ENCODE measurements around the gene ATP13A3.

ATP13A3 gene

GRCh38 chr3:194425399-194425798 is 61.4 kb downstream of the ATP13A3 start:
- H3K4me2 ChIP-seq (ENCODE audit: low read length), result no peak overlapping the region
- no peaks in the 10 kb centered on the region; the same call in 1 of the 2 replicates for H3F3A ChIP-seq (ENCODE audit: insufficient read depth, low read length)
- H3K9me2 ChIP-seq (ENCODE audit: low read depth, low read length), result no peaks in the 10 kb centered on the region
- no peaks in the 10 kb centered on the region for H3K4me1 ChIP-seq (ENCODE audit: insufficient read depth, low read length, severe bottlenecking)
- TF ChIP-seq EZH2 (IDR thresholded peaks at IDR 0.05; ENCODE audit: borderline replicate concordance, low read length) (no peak), CTCF (IDR thresholded peaks at IDR 0.05; ENCODE audit: low read length) (no peak)
- H3K4me3 ChIP-seq (ENCODE audit: low read depth, low read length, poor library complexity, severe bottlenecking), result no peak overlapping the region
- H3K27ac ChIP-seq (ENCODE audit: low read depth, low read length, poor library complexity, severe bottlenecking), result no peak overlapping the region
- no peak overlapping the region for H3K9ac ChIP-seq (ENCODE audit: low read length)
- no peaks in the 10 kb centered on the region for H4K20me1 ChIP-seq (ENCODE audit: insufficient read depth, low read length)
- H2AFZ ChIP-seq (ENCODE audit: low read length), result no peak overlapping the region
- H3K27me3 ChIP-seq (ENCODE audit: insufficient read depth, low read length), result no peaks in the 10 kb centered on the region
- peaks cover 79% of the 10 kb centered on the region for H3K36me3 ChIP-seq (ENCODE audit: insufficient read depth, low read length)
- no peaks in the 10 kb centered on the region for H3K9me3 ChIP-seq (ENCODE audit: low read length)
- no peaks in the 10 kb centered on the region for H3K79me2 ChIP-seq (ENCODE audit: insufficient read depth, low read length)

GRCh38 chr3:194424953-194425352 is 61.8 kb downstream of the ATP13A3 start:
- no peaks in the 10 kb centered on the region for H4K20me1 ChIP-seq (ENCODE audit: insufficient read depth, low read length)
- no peak overlapping the region for H3K9ac ChIP-seq (ENCODE audit: low read length)
- no peaks in the 10 kb centered on the region for H3K9me2 ChIP-seq (ENCODE audit: low read depth, low read length)
- H3K9me3 ChIP-seq (ENCODE audit: low read length), result no peaks in the 10 kb centered on the region
- H3K4me1 ChIP-seq (ENCODE audit: insufficient read depth, low read length, severe bottlenecking), result no peaks in the 10 kb centered on the region
- H3F3A ChIP-seq (ENCODE audit: insufficient read depth, low read length), result no peaks in the 10 kb centered on the region; the same call in 1 of the 2 replicates
- no peaks in the 10 kb centered on the region for H3K27me3 ChIP-seq (ENCODE audit: insufficient read depth, low read length)
- peaks cover 80% of the 10 kb centered on the region for H3K36me3 ChIP-seq (ENCODE audit: insufficient read depth, low read length)
- H3K79me2 ChIP-seq (ENCODE audit: insufficient read depth, low read length), result no peaks in the 10 kb centered on the region
- TF ChIP-seq EZH2 (IDR thresholded peaks at IDR 0.05; ENCODE audit: borderline replicate concordance, low read length) (no peak), CTCF (IDR thresholded peaks at IDR 0.05; ENCODE audit: low read length) (no peak)
- no peak overlapping the region for H3K4me2 ChIP-seq (ENCODE audit: low read length)
- no peak overlapping the region for H2AFZ ChIP-seq (ENCODE audit: low read length)
- no peak overlapping the region for H3K27ac ChIP-seq (ENCODE audit: low read depth, low read length, poor library complexity, severe bottlenecking)
- no peak overlapping the region for H3K4me3 ChIP-seq (ENCODE audit: low read depth, low read length, poor library complexity, severe bottlenecking)

- no peaks in the 10 kb centered on the region for H3K79me2 ChIP-seq (ENCODE audit: insufficient read depth, low read length)
- H3K4me3 ChIP-seq (ENCODE audit: low read depth, low read length, poor library complexity, severe bottlenecking), result no peak overlapping the region
- H2AFZ ChIP-seq (ENCODE audit: low read length), result no peak overlapping the region
- no peak overlapping the region for H3K4me2 ChIP-seq (ENCODE audit: low read length)
- H3K27me3 ChIP-seq (ENCODE audit: insufficient read depth, low read length), result no peaks in the 10 kb centered on the region
- no peaks in the 10 kb centered on the region for H4K20me1 ChIP-seq (ENCODE audit: insufficient read depth, low read length)
- no peaks in the 10 kb centered on the region for H3K4me1 ChIP-seq (ENCODE audit: insufficient read depth, low read length, severe bottlenecking)
- no peak; the same call in 1 of the 2 replicates for TF ChIP-seq CTCF (IDR thresholded peaks at IDR 0.05; ENCODE audit: low read length)
- no peak for TF ChIP-seq EZH2 (IDR thresholded peaks at IDR 0.05; ENCODE audit: borderline replicate concordance, low read length)
- H3K9me2 ChIP-seq (ENCODE audit: low read depth, low read length), result no peaks in the 10 kb centered on the region
- H3K9me3 ChIP-seq (ENCODE audit: low read length), result no peaks in the 10 kb centered on the region
- peaks cover 80% of the 10 kb centered on the region for H3K36me3 ChIP-seq (ENCODE audit: insufficient read depth, low read length)
- no peak overlapping the region for H3K27ac ChIP-seq (ENCODE audit: low read depth, low read length, poor library complexity, severe bottlenecking)
- H3F3A ChIP-seq (ENCODE audit: insufficient read depth, low read length), result no peaks in the 10 kb centered on the region; the same call in 1 of the 2 replicates
- no peak overlapping the region for H3K9ac ChIP-seq (ENCODE audit: low read length)
Observed at GRCh38 chr3:194424373-194424772, 62.4 kb downstream of the ATP13A3 start.
